Suprapubic skin (tissue), 4 donors: ENCODE data around the gene RAPGEF5.

Experiments
- CTCF ChIP-seq, 2 donors: fragments of 200-600 bp in 1 of 2; fragments of 450-650 bp in 1 of 2; sonication (generic) in 1 of 2; IDR thresholded peaks; one replicate each; pipeline ENCODE4 v1.5.1; 2016 to 2019; ENCODE audit warnings: antibody characterized with exemption in 2 of 2, mild to moderate bottlenecking in 1 of 2, moderate library complexity in 1 of 2
- EP300 ChIP-seq: sonication (generic); formaldehyde crosslinking; IDR thresholded peaks from one replicate; pipeline ENCODE4 v1.6.1; 2017; ENCODE audit warnings: antibody characterized with exemption
- POLR2A ChIP-seq, 2 donors: fragments of 450-650 bp; IDR thresholded peaks; one replicate each; pipeline ENCODE4 v1.6.1; 2017; ENCODE audit warnings: antibody characterized with exemption in 2 of 2, mild to moderate bottlenecking in 2 of 2, moderate library complexity in 2 of 2
- POLR2AphosphoS5 ChIP-seq, 3 donors: sonication (generic); formaldehyde crosslinking; IDR thresholded peaks; one replicate each; pipeline ENCODE4 v1.6.1; 2017; ENCODE audit warnings: antibody characterized with exemption in 3 of 3

- TF ChIP-seq CTCF (IDR thresholded peaks at IDR 0.05) = no peak
- TF ChIP-seq POLR2A (IDR thresholded peaks at IDR 0.05) = no peak
- no peak for TF ChIP-seq EP300
- TF ChIP-seq POLR2AphosphoS5 (IDR thresholded peaks at IDR 0.05) = no peak
Measured at GRCh38 chr7:22074897-22075296, 282.1 kb downstream of the RAPGEF5 start.
